GM12865 (cell line): ENCODE measurements around the gene RASSF1.

Experiments used
- DNase-seq: peaks from one replicate; pipeline ENCODE4 v3.0.0; 2010; ENCODE audit warnings: low read depth
- H3K4me3 ChIP-seq: 2 replicates; pipeline ENCODE4 v1.5.1; 2011; ENCODE audit warnings: mild to moderate bottlenecking, low read depth, low read length, control low read depth
- CTCF ChIP-seq: IDR thresholded peaks from 2 replicates; pipeline ENCODE4 v1.5.1; 2011; ENCODE audit warnings: low read length, control low read depth, low read depth, inconsistent platforms; ENCODE audit not compliant: insufficient read depth; ENCODE audit errors: missing control alignments

The RASSF1 gene

GRCh38 chr3:50365842-50366220, 25.2 kb upstream of the RASSF1 start:
- no peak for DNase-seq
- no peak for TF ChIP-seq CTCF
- H3K4me3 ChIP-seq: no peak overlapping the region

- peak; percentile 92 for DNase-seq
- peak overlapping the region; percentile 55 for H3K4me3 ChIP-seq
- TF ChIP-seq CTCF: no peak
Measured at GRCh38 chr3:50365080-50365841, 24.6 kb upstream of the RASSF1 start.

- DNase-seq: no peak
- no peak for TF ChIP-seq CTCF
- H3K4me3 ChIP-seq: peak overlapping the region; percentile 55
Measured at GRCh38 chr3:50364573-50365079, 24.0 kb upstream of the RASSF1 start.

GRCh38 chr3:50359760-50360110, 19.1 kb upstream of the RASSF1 start:
- peak overlapping the region; percentile 40 for H3K4me3 ChIP-seq
- TF ChIP-seq CTCF: no peak
- DNase-seq: no peak

- TF ChIP-seq CTCF: no peak
- peak within 1 kb of the TSS; percentile 79 for H3K4me3 ChIP-seq
Measured at GRCh38 chr3:50358911-50359759, 18.5 kb upstream of the RASSF1 start, which contains the start of gene TMEM115. Gene TMEM115 (minus strand): TSS chr3:50359521. CDS start chr3:50359063, 458 bp downstream.

GRCh38 chr3:50358355-50358910, 17.8 kb upstream of the RASSF1 start:
- peak overlapping the region; percentile 79 for H3K4me3 ChIP-seq
- TF ChIP-seq CTCF: no peak
- DNase-seq: no peak

More at GRCh38 chr3:50358911-50359759, 18.5 kb upstream of the RASSF1 start, which contains the start of gene TMEM115:
- DNase-seq: peak; percentile 98
